ENCODE data around the gene HTR4. TPM values are rescaled to one million over a fixed set of nuclear protein-coding genes. Genes with fewer than 3 reads are reported as not detected.

The HTR4 gene
- total RNA-seq, 1 experiment from 2014 or later = not detected

DNA sequence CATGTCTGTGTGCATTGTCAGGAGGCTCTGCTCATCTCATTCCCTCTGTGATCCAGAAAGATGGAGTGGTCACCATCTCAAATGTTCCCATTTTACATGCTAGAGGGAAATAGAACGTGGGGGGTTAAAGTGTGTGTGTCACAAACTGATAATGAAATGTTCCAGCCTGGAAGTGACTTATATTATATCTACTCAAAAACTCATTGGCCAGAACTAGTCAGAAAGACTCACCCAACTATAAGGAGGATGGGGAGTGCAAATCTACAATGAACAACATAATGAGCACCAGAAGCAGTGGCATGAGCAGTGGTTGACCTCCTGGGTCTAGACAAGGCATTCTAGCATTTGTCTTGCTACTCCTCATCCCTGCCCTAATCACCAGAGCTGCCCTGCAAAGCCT is 81.0 kb downstream of the HTR4 start:
- Histone ChIP-seq H2BK15ac (ENCODE audit: low read depth, low read length) (no peak overlapping the region), H4K8ac (replicated peaks; ENCODE audit: insufficient read length, low read depth, low read length) (no peak overlapping the region), H3K79me1 (ENCODE audit: insufficient read depth, low read depth, low read length, poor library complexity, severe bottlenecking) (no peaks in the 10 kb centered on the region), H4K91ac (ENCODE audit: insufficient read length, low read depth, low read length) (no peak overlapping the region), H3K4me1 (ENCODE audit: insufficient read depth, low read length) (no peaks in the 10 kb centered on the region), H3K4ac (ENCODE audit: low read depth, low read length) (no peak overlapping the region), H2BK120ac (ENCODE audit: low read depth, low read length, poor library complexity, severe bottlenecking) (no peak overlapping the region), H3K27ac (ENCODE audit: insufficient read length, low read depth, low read length) (no peak overlapping the region), H2AK5ac (ENCODE audit: insufficient read length, low read length) (no peak overlapping the region), H4K20me1 (ENCODE audit: control insufficient read depth, insufficient read depth, insufficient read length) (no peaks in the 10 kb centered on the region), H2AFZ (ENCODE audit: low read length) (no peak overlapping the region), H3K56ac (ENCODE audit: insufficient read length, low read depth, low read length) (no peak overlapping the region), H3K9me3 (ENCODE audit: control insufficient read depth, low read depth, low read length) (no peaks in the 10 kb centered on the region), H2BK12ac (ENCODE audit: insufficient read length, low read depth, low read length) (no peak overlapping the region), H4K5ac (ENCODE audit: insufficient read length, low read depth, low read length) (no peak overlapping the region), H3K23ac (ENCODE audit: insufficient read length, low read depth, low read length) (no peak overlapping the region), H2BK5ac (ENCODE audit: insufficient read length, low read length) (no peak overlapping the region), H3K14ac (ENCODE audit: insufficient read depth, low read length) (no peak overlapping the region), H3K79me2 (ENCODE audit: insufficient read depth, low read length) (no peaks in the 10 kb centered on the region), H3K23me2 (ENCODE audit: insufficient read length, low read depth, low read length, poor library complexity, severe bottlenecking) (no peaks in the 10 kb centered on the region), H3K18ac (ENCODE audit: insufficient read length, low read depth, low read length) (no peak overlapping the region), H3K9ac (ENCODE audit: extremely low read depth, insufficient read length, low read length) (no peak overlapping the region), H3T11ph (ENCODE audit: low read length) (no peak overlapping the region), H2BK20ac (ENCODE audit: low read depth, low read length, poor library complexity, severe bottlenecking) (no peak overlapping the region), H3K4me2 (ENCODE audit: insufficient read depth, insufficient read length, low read length) (no peak overlapping the region), H3K27me3 (ENCODE audit: insufficient read depth, low read length) (no peaks in the 10 kb centered on the region)
- no peaks in the 10 kb centered on the region for H3K36me3 Mint-ChIP-seq (ENCODE audit: insufficient read depth in 1 of 3, low read depth in 3 of 3)
- TF ChIP-seq, protein P1, sequence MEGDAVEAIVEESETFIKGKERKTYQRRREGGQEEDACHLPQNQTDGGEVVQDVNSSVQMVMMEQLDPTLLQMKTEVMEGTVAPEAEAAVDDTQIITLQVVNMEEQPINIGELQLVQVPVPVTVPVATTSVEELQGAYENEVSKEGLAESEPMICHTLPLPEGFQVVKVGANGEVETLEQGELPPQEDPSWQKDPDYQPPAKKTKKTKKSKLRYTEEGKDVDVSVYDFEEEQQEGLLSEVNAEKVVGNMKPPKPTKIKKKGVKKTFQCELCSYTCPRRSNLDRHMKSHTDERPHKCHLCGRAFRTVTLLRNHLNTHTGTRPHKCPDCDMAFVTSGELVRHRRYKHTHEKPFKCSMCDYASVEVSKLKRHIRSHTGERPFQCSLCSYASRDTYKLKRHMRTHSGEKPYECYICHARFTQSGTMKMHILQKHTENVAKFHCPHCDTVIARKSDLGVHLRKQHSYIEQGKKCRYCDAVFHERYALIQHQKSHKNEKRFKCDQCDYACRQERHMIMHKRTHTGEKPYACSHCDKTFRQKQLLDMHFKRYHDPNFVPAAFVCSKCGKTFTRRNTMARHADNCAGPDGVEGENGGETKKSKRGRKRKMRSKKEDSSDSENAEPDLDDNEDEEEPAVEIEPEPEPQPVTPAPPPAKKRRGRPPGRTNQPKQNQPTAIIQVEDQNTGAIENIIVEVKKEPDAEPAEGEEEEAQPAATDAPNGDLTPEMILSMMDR (conservative IDR thresholded peaks at IDR 0.05) = no peak
- H3K27ac Mint-ChIP-seq = no peak overlapping the region
- DNase-seq = no peak
- no peaks in the 10 kb centered on the region for H3K27me3 Mint-ChIP-seq (ENCODE audit: low read depth)
- peaks cover 3 to 6% of the 10 kb centered on the region in 2 experiments; a peak in 2 of 4 replicates for H3K4me1 Mint-ChIP-seq
- H3K9me3 Mint-ChIP-seq = no peaks in the 10 kb centered on the region
- no peak overlapping the region for H3K4me3 Mint-ChIP-seq
- WGBS (ENCODE audit: extremely low coverage, insufficient read length, low lambda C conversion rate) = no CpG with 5 or more reads among the region's 1 CpG
